ENCODE measurements around the gene HAUS6. TPM values are rescaled to one million over a fixed set of nuclear protein-coding genes. Genes with fewer than 3 reads are reported as not detected.

Gene HAUS6, protein sequence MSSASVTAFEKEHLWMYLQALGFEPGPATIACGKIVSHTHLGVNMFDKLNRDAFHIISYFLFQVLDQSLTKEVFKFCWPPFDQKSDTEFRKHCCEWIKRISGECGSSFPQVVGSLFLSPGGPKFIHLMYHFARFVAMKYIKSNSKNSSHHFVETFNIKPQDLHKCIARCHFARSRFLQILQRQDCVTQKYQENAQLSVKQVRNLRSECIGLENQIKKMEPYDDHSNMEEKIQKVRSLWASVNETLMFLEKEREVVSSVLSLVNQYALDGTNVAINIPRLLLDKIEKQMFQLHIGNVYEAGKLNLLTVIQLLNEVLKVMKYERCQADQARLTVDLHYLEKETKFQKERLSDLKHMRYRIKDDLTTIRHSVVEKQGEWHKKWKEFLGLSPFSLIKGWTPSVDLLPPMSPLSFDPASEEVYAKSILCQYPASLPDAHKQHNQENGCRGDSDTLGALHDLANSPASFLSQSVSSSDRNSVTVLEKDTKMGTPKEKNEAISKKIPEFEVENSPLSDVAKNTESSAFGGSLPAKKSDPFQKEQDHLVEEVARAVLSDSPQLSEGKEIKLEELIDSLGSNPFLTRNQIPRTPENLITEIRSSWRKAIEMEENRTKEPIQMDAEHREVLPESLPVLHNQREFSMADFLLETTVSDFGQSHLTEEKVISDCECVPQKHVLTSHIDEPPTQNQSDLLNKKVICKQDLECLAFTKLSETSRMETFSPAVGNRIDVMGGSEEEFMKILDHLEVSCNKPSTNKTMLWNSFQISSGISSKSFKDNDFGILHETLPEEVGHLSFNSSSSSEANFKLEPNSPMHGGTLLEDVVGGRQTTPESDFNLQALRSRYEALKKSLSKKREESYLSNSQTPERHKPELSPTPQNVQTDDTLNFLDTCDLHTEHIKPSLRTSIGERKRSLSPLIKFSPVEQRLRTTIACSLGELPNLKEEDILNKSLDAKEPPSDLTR
- total RNA-seq (2022; extraction: Qiagen RNA extraction) = 20.6 to 29.7 TPM (median 23.8 TPM) in 5 replicates

DNA sequence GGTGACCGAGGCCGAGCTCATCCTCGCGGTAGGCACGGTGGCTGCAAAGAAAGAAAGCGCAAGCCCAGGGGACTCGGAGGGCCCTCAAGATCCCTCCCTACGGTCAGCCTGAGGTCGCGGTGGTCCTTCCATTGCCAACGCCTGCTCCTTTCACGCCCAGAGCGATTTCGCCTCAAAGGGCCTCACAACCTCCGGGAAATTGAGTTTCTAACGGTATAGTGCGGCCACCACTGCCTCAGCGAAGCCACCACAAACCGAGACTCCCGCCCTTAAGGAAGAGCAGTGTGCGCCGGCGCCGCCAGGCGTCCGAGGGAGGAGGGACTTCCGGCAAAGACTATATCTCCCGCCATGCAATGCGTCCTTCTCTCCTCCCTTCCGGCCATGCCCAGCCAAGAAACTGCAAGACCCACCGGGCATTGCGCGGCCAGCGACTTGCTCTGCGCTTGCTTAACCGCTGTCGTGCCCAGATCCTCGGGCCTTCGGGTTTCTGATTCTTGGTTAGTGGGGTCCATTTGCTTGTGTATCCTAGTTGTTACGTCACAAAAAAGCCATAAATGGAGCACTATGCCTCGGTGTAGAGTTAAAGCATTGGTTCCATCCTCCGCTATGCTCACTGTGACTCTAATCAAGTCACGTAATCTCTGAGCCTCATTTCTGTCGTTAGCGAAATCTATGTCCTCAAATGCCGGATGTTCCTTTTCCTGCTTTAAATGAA, at the start of gene HAUS6:
TSS of gene HAUS6 (minus strand) at position 274 of the 715 bp plus-strand sequence. CDS start at position 21, 253 bp downstream.

DNA sequence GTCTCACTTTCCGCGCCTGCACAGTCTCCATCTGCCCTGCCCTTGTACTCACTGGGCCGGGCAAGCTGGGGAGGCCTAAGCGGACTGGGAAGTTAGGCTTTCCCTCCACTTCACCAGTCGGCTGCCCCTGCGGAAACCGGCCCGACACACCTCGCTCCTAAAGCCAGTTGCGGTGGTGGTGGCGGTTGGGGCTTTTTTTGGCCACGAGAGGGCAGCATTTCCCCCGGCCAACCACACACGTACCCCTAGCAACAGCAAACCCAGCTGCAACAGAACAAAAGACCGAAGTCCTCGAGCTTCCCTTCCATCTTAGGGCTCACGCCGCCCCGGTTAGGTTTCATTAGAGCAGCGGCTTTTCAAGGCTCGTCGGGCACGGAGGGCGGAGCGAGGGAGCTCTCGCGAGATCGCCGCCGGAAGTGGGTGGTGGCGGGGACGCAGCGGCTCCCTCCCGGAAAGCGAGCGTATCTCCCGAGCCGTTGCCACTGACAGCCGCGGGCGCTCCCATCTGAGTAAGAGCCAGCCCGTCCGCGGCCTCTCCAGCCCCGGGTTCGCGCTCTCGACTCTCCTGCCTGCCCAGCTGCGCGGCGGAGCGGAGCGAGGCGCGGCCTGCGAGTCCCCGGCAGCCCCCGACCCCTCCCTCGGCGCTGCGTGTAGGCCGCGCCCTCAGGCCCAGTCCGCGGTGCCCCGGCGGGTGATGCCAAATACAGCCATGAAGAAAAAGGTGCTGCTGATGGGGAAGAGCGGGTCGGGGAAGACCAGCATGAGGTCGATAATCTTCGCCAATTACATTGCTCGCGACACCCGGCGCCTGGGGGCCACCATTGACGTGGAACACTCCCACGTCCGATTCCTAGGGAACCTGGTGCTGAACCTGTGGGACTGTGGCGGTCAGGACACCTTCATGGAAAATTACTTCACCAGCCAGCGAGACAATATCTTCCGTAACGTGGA, 53.5 kb downstream of the HAUS6 start, which contains the start of gene RRAGA:
TSS of gene RRAGA (plus strand) at position 462 of the 951 bp plus-strand sequence. CDS start at position 695, 233 bp downstream.

DNA sequence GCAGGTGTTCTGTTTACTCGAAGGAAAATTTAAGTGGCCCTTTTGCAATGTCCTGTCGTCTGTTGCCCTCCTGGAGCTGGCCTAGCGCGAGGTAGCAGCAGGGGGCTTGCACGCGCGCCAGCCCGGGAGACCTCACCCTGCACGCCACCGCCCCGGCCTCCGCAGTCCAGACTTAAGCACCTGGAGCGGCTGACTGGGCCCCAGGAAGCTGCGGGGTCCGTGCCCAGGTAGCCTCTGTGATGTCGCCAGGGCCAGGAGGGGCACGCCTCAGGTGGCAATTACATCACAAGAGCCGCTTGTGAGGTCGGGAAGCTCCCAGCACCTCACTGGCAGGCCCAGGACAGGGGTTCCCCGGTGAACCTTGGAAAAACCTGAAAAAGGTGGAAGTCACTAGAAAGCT, 69.7 kb downstream of the HAUS6 start, which contains the start of gene SAXO1:
TSS of gene SAXO1 (minus strand) at position 195 of the 400 bp plus-strand sequence. CDS start 301 bp downstream, outside the sequence.

Other genes starting within 250 kb of the HAUS6 start
- gene SAXO1, start 69.7 kb downstream of the HAUS6 start, total RNA-seq (2022; extraction: Qiagen RNA extraction) = not detected in 5 replicates
- 104 to 135 TPM (median 129 TPM) in 5 replicates for gene RRAGA, start 53.5 kb downstream of the HAUS6 start, total RNA-seq (2022; extraction: Qiagen RNA extraction)
- gene PLIN2, start 24.6 kb upstream of the HAUS6 start, total RNA-seq (2022; extraction: Qiagen RNA extraction) = 57.1 to 72.1 TPM (median 58.5 TPM) in 5 replicates
- 13.2 to 23.6 TPM (median 15.9 TPM) in 5 replicates for gene DENND4C, start 127.8 kb upstream of the HAUS6 start, total RNA-seq (2022; extraction: Qiagen RNA extraction)